ENCODE results near the gene FOXP1. TPM values are rescaled to one million over a fixed set of nuclear protein-coding genes. Genes with fewer than 3 reads are reported as not detected.

FOXP1 gene
- polyA plus RNA-seq, 12 donors = 17.7 to 192 (median 22.0) TPM

DNA sequence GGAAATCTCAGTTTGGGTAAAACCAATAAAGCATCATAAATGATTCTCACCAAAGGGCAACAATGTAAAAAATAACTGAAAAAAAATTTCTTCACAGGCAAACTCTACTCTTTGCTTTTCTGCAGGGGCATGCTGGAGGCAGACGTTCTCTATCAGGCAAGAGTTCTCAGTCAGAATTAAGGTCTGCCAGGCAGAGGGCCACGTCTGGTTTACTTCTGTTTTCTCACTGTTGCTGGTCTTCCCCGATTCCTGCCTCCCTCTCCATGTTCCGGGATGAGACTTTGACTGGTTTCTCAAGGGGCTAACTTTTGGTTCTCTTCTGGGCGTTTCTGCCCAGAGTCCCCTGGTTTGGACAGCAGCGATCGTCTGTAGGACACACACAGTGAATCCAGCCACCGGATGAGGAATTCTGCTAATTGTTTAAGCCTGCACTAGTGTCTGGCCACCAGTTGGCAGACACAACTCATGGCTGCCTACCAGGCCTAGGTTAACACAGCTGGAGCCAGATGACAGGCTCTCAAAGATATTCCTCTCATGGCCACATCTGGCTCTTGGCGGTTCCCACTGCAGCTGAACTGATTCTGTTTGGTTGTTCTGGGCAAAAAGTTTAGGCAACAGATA, 273.1 kb downstream of the FOXP1 start:
- no peak for DNase-seq

DNA sequence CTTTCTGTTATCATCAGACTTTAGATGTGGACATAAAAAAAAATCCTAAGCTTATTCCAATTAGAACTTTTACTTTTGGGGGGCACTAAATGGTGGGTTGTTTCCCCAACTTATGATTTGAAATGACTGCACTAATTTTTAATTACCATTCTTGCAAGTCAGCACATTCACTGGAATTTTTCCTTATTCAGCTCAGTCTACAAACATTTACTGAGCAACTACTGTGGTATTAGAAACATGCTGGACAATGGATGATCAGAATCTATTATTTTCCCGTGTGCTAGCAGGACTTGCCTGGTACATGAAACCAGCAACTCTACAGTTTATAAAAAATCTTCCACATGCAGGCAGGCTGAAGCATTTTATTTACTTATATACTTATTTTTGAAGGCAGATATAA, 273.6 kb downstream of the FOXP1 start:
- DNase-seq = no peak

DNA sequence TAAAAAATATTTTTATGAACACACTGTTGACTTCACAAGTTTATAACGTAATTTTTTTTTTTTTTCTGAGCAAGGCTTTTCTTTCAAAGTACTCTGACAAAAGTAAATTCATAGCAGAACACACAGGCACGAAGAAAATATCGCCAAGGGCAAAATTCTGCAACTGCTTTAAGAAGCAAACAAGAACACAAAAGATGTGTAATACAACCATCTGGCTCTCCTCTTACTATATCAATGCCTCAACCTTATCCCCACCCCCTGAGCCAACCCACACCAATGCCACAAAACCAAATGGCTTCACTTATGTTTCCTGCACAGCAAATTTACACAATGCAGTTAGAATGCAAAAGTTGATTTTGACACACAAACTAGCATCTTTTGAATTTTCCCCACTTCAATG, 274.2 kb downstream of the FOXP1 start:
- DNase-seq = no peak

DNA sequence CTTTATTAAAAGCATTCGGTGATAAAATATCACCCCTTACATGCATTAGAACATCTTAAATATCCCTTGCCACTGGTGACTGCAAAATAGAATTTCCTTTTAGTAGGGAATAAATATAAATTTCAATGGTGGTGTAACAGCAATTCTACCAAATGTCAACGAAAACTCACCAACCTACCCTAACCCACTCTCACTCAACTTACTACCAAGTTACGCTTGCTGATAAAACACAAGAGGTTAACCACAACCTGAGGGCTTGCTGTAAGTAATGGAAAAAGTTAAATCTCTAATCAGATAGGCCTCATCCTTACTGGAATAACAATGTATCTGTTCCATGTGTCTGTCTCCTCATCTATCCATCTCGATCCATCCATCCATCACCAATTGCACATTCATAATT, 274.7 kb downstream of the FOXP1 start:
- no peak for DNase-seq

DNA sequence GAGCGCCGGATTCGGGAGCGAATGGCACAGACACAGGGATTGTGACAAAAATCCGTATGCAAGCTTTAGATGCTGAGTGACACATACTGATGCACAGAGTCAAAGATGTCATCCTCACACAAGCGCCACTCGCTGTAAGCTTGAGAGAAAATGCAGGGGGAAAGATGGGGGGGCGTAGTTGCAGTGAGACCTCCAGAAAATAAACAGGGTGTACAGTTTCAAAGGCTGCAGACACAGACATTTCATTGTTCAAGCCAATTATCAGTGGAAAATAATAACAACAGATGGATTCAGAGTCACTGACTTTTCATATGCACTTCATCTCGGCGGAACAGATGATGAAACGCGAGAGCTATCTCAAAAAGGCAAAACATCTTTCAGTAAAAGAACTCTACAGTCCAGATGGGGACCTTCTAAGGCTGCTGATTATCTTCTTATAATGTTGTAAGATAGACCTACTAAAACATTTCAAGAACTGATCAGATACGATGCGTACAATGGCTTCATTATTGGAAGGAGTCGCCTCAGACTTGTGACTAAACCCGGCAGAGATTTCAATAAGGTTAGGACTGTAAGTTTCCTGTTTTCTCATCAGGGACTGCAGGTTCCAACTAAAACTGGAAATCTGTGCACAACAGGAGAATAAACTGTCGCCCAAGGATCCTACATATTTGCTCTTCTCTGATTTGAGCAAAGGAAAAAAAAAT, 275.4 kb downstream of the FOXP1 start:
- no peak for DNase-seq

DNA sequence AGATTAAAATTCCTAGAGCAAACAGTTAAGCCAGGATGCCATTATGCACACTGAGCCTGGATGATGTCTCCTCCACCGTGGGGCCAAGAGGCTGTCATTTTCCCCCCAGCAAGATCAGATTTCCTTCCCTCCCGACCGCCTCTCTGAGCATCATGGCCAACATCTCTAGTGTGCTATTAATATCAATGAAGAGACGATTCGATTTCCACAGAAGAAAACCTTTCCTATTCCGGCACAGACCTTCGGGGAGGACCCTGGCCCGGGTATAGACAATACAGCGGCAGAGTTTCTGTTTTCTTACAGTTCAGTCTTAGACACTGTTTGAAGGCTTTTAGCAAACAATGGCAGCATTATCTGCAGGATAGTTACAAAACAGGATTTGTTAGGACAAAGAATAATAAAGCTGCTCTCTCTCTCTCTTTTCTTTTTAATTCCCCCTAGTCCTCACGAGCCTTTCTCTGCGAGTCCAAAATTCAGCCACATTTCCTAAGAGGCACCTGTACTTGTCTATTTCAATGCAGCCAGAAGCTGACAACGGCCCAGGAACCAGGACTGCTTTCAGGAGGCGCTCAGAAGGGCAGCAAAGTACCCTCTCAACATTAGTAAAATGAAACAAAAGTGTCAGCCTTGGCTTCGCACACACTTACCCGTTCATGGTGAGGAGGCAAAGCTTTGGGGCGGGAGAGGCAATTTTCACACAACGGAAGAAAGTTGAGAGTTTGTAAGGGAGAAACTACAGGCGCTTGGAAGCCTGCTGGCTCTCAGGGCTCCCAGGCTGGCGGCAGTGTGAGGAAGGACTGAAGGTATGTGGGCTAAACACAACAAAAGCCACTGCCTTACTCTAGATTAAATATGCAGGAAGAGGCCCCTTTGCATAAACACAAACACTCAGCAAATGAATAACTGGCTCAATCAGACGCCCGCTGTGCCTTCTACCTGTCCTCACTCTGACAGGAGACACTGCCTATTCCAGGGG, 278.0 kb downstream of the FOXP1 start:
- DNase-seq = peak; percentile 73

DNA sequence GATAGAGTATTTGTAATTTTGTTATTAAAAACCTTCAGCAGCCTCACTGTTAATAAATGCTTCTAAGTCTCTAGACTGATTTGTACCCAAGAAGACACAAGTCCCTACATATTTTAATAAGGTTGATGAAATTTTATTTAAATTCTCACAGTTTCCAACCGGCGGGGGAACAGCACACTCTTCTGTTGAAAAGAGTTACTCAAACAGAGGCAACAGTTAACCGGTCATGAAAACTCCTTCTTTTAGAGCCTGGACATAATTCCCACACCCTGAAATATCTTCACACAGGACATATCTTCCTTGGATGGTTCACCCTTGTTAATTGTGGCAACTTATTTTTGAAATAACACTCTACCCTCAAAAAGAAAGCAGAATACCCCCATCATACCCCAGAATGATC, 278.8 kb downstream of the FOXP1 start:
- peak; percentile 64 for DNase-seq

DNA sequence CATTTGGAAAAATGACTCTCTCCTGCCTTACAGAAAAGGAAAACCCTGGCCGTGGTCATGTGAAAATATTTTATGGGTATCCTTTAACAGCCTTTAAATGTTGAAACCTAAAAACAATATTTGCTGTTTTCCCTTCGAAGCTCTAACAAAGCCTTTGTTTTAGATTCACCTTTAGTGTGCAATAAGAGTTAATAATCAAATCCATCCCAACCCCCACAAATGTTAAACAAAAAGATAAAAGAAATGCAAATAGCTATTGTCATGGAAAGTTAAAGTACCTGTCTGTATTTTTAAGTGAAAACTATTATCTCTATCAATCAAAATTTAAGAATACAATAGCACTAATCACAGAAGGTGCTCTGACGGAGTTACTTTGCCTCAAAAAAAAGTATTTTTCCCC, 279.3 kb downstream of the FOXP1 start:
- no peak for DNase-seq

DNA sequence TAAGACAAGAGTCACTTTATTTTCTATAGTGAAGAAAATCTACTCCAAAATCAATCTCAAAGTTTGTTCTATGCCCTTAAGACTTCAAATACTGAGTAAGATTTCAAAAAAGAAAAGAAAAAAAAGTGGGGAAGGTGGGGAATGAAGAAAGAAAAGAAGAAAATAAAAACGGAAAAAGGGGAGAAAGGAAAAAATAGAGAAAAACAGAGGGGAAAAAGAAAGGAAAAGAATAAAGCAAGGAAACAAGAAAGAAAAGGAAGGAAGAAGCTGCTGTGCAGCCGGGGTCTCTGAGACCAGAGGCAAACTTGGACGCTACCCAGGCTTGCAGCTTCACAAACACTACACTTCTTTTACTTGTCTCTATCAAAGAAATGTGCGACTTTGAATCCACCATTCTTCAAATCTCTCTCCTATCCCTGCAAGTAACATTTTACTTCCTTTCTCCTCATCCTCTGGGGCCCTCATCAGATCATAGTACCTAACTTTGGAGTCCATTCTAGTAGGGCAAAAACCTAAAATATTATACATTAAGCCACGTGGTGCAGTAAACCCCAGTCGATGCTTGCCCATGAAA, 279.8 kb downstream of the FOXP1 start:
- DNase-seq = no peak

DNA sequence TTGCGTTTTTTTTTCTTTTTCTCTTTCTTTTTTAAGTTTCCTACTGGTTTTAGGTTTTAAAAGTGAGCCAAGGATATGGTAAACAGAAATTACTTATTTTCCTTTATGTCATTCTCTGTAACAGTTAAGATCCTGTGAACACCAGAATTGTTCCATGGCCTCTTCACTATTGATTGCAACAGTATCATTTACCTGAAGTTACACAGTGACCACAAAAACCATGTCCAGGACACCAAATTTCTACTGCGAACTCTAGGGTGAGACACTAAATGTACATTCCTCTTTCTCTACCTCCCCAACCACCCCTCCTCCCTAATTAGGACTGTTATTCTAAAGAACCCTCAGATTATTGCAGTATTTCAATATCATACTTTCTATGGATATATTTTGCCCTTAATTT, 280.9 kb downstream of the FOXP1 start:
- DNase-seq = no peak

DNA sequence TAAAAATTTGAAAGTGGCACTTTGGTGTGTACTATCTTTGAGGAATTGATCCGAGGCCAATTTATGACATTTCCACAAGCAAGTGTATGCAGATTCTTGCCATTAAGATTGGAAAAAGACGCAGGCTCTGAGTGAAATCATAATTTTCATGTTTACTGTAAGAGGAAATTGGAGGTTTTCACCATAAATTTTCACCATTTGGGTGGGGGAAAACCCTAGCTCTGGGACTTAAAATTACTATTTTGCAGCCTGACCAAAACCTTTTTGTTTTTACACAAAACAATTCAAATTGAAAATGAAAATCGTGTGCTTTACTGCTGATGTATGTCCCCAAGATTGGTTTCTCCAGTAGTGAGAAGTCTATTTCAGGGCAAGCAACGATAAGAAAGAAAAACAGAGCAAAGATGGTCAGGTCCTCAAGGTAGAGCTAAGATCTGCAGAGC, 282.6 kb downstream of the FOXP1 start:
- DNase-seq = no peak

DNA sequence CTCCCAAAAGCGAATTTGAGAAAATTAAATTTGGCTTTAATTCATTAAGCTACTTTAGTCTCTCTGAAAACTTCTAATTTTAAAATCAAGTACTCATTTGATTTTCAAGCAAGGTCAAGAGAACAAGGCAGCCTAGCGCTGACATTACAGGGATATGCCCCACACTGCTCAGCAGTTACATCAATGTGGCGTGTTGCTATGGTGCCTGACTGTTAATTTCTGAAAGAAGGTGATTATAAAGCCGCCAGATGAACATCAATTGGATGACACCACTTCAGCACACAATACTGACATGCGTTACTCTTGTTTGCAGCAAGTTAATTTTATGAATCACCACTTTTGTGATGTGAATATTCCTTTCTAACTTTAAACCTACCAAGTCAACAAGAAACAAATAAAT, 284.4 kb downstream of the FOXP1 start:
- DNase-seq = no peak

DNA sequence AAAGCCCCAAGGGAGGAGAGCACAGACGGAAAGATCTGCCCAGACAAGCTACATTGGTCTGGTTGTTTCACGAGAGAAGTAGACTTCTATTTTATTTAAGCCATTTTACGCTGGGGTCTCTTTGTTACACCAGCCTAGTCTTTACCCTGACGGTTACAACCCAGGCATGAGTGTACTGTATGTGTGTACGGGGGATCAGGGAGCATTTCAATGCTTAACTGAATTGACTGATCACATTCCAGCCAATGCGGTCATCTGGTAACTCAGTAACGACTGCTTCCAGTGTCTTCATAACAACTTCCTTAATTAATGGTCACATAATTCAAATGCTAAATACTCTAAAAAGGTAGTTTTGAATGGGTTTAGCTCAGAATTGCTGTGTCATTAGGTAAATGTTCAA, 288.6 kb downstream of the FOXP1 start:
- no peak for DNase-seq

DNA sequence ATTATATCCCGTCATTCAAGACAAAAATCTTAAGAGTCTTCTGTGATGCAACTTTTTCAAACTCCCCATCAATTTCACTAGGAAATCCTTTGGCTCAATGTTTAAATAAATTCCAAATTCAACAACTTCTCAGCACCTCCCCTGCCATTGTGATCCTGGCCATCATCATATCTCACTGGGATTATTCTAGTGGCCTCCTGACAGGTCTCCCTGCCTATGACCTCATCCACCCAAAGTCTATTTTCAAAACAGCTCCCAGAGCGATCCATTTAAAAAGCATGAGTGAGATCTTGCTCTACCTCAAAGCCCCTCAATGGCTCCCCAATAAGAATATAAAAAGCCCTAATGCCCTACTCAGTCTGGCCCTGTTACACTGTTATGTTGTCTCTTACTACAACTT, 293.2 kb downstream of the FOXP1 start:
- no peak for DNase-seq

DNA sequence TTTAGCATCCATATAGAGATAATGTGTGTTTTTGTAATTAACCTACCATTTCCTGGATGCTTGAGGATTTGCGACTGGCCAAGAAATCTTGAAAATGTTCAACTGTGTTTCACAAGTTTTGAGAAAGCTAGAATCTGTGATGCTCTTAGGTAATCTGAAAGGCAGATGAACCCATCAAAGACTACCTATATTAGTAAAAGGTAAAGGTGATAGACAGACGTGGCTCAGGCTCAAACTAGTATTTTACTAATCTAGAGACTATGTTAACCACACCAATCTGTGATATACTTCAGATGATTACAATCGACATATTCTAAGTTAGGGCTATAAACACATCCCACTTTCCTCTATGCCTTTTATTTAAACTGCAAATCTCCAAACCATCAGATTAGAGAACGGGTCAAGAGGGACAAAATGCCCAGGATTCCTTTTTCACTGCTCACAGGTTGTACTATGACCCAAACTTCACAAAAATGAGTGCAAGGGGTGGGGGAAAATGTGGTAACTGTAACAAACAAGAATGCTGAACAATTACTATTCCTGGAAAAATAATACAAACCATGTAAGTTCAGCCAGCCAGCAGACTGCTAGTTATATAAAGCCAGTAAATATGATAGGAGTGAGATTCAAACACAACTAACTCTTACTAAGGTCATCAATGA, 295.1 kb downstream of the FOXP1 start:
- no peak for DNase-seq

DNA sequence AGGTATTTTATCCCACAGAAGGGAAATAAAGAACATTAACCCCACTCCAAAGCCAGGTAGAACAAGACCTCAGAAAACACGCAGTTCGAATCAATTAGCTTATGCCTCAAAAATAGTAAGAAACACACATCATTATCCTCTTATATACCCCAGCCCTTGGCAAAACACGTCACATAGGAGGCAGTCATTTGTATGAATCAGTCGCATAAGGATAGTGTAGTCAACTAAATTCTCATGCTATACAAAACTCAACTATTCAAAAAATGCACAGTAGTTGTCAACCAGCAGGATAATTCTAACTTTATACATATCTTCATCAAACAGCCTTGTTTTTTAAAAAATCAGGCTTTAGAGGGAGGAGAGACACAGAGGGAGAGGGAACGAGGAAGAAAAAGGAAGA, 298.4 kb downstream of the FOXP1 start:
- DNase-seq = no peak

DNA sequence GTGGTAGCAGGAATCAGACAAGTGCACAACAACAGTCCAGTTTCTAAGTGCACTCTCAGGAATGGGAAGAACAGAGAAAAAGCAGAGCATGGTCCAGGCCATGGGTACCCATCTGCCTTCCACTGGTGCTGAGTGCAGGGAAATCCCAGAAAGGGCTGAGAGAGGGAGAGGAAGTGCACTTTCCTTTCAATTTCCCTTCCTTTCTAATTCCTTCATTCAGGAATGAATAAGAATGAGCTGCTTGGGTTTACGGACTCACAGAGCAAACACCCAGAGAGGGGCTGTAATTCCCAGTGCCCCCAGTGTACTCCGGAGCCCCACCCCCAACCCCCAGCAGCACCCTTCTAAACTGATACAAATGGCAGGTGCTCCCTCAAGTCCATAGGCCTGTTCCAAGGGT, 300.6 kb downstream of the FOXP1 start:
- DNase-seq = no peak

DNA sequence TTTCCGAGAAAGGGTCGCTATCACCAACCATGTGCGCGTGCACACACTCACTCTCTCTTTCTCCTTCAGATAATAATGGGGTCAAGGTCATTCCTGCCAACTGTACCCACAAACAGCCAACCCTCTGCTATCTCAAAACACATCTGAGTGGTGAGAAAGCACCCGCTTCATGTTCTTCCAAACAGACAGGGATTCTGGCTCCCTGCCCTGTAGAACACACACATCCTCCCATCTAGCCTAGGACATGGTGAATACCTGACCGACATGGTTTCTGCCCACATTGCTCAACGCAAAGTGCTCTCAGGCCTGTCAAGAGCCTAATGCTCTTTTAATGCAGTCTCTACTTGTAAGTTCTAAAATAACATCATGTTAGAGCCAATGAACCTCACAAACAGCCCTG, 302.2 kb downstream of the FOXP1 start:
- DNase-seq = no peak

DNA sequence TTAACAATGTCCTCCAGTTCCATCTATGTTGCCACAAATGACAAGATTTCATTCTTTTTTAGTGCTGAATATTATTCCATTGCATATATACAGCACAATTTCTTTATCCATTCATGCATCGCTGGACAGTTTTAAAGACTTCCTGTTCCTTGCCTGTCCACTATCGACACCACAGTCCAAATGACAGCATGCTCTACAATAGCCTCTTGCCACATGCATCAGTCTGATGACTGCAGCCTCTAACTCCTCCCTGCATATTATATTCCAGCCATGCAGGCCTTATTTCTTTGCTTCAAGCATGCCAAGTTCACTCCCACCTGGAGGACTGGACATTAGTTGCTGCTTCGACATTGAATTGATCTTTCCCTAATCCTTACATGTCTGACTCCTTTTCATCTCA, 306.2 kb downstream of the FOXP1 start:
- no peak for DNase-seq

DNA sequence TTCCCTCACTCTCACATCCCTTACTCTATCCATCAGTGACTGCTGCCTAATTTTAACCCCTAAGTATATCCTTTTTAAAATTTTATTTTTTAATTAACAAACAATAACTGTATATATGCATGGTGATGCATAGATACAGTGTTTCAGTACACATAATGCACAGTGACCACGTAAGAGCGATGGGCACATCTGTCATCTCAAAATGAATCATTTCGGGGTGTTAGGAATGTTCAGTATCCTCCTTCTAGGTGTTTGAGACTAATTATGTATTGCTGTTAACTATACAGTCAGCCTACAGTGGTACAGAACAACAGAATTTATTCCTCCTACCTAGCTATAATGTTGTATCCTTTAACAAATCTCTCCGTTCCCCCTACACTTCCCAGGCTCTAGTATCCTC, 307.0 kb downstream of the FOXP1 start:
- DNase-seq = no peak

DNA sequence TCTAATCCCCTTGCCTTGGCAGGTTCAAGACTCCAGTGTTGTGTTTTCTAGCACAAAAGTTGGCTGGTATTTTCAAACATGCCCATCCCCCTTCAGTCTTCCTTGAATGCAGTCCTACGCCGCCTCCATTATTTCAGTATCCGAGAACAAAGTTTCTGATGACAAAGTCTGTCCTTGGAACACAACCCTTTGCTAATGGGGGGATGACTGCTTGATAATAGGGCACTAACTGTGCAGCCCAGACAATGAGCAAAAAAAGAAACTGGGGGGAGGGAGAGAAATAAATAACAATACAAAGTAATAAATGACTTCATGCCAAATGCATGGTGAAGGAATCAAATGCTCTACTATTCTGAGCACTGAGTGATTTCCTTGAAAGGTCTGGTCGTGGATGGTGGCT, 310.1 kb downstream of the FOXP1 start:
- no peak for DNase-seq

DNA sequence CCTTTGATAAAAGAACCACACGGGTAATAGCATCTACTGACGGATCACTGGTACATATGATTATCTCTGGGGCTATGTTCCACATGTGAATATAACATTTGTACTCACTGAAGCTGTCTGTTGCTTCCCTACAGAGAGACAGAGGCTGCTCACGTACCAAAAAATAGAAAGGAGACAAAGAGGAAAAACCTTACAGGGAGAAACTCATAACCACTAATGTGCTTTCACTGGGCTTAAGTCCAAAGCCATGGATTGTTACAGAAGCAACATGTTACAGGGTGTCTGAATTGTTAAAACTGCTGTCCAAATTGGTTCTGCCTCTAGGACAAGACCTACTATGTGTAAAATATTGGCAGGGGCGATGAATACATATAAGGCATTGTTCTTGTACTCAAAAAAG, 311.9 kb downstream of the FOXP1 start:
- DNase-seq = peak; percentile 12
